K562 (cell line): ENCODE results near the gene UBXN6. TPM values are rescaled to one million over a fixed set of nuclear protein-coding genes. Genes with fewer than 3 reads are reported as not detected.

Experiments used
- ATAC-seq: fragments of 200-7000 bp; cut with Tn5 transposase; 3 replicates; pipeline ENCODE4 v1.9.1; 2020; ENCODE audit warnings: moderate library complexity
- BruUV-seq: library from RNA; stranded (reverse); fragments of 400-500 nt; replicated peaks from 2 replicates; lab custom pipeline; 2021; lab: Mats Ljungman, UMichigan
- CTCF ChIA-PET: fragments of 300-600 bp; formaldehyde crosslinking; extraction: SDS; loops from one replicate; lab custom pipeline; 2021; ENCODE audit warnings: low intra/inter-chr PET ratio; lab: Yijun Ruan, JAX
- POLR2A ChIA-PET: fragments of 300-600, 350-650 bp; sonication (Branson Sonifier 250); formaldehyde crosslinking; extraction: SDS; loops from one replicate; lab custom pipeline; 2021; ENCODE audit warnings: antibody characterized with exemption, inconsistent platforms; lab: Yijun Ruan, JAX
- DNase-seq, 4 experiments: peaks; one replicate each; pipeline versions ENCODE4 v3.0.0 to v3.0.0-alpha.2; 2011 to 2018; ENCODE audit warnings: low spot score in 3 of 4, mixed read lengths in 3 of 4; ENCODE audit errors: extremely low read depth in 1 of 4
- FAIRE-seq: peaks from 2 replicates; lab custom pipeline; 2011; peaks lifted over from hg19 to GRCh38; lab: Jason Lieb, UNC
- H2AFZ ChIP-seq: 2 replicates; pipeline ENCODE4 v1.6.0; 2011; ENCODE audit warnings: low read depth, low read length, control low read depth, inconsistent platforms
- H3K27ac ChIP-seq: fragments of 200-600 bp; 3 replicates; pipeline ENCODE4 v1.8.0; 2011; ENCODE audit warnings: low read depth, mild to moderate bottlenecking, control low read depth, inconsistent platforms, low read length, moderate library complexity, mixed read lengths; ENCODE audit errors: extremely low read depth
- H3K27me3 ChIP-seq, 2 experiments: fragments of 300-600 bp in 1 of 2; 2 replicates in 1 of 2; 3 replicates in 1 of 2; pipeline versions ENCODE4 v1.6.0 to v1.8.0; 2011; ENCODE audit warnings: inconsistent platforms in 2 of 2, low read length in 2 of 2, mild to moderate bottlenecking in 1 of 2, mixed read lengths in 1 of 2, moderate library complexity in 1 of 2; ENCODE audit not compliant: control insufficient read depth in 2 of 2, insufficient read depth in 2 of 2
- H3K36me3 ChIP-seq: fragments of 300-600 bp; 3 replicates; pipeline ENCODE4 v1.8.0; 2011; ENCODE audit warnings: mild to moderate bottlenecking, low read length, inconsistent platforms; ENCODE audit not compliant: control insufficient read depth, insufficient read depth
- H3K4me1 ChIP-seq, 2 experiments: fragments of 200-600 bp in 1 of 2; replicated peaks in 1 of 2; 2 replicates in 1 of 2; 3 replicates in 1 of 2; pipeline versions ENCODE4 v1.5.1 to v1.8.0; 2011; ENCODE audit warnings: inconsistent platforms in 2 of 2, low read length in 2 of 2, mild to moderate bottlenecking in 1 of 2, mixed read lengths in 1 of 2, moderate library complexity in 1 of 2; ENCODE audit not compliant: control insufficient read depth in 2 of 2, insufficient read depth in 2 of 2
- H3K4me2 ChIP-seq: 2 replicates; pipeline ENCODE4 v1.6.1; 2011; ENCODE audit warnings: low read length, control low read depth, inconsistent platforms, mixed read lengths; ENCODE audit not compliant: insufficient read depth
- H3K4me3 ChIP-seq: fragments of 200-600 bp; sonication (generic), shearing (Covaris generic); 2 replicates; pipeline ENCODE4 v1.5.1; 2016; ENCODE audit warnings: control low read depth, inconsistent platforms
- H3K79me2 ChIP-seq: fragments of 200-600 bp; 3 replicates; pipeline ENCODE4 v1.8.0; 2011; ENCODE audit warnings: low read length, inconsistent platforms; ENCODE audit not compliant: control insufficient read depth, insufficient read depth
- H3K9ac ChIP-seq, 2 experiments: 2 replicates each; pipeline versions ENCODE4 v1.6.0 to v1.6.1; 2011; ENCODE audit warnings: low read depth in 2 of 2, low read length in 2 of 2, control low read depth in 1 of 2, inconsistent platforms in 1 of 2, mild to moderate bottlenecking in 1 of 2, mixed read lengths in 1 of 2; ENCODE audit not compliant: insufficient read depth in 1 of 2
- H3K9me1 ChIP-seq: one replicate; pipeline ENCODE4 v1.6.0; 2011; ENCODE audit warnings: inconsistent platforms, mild to moderate bottlenecking, low read length, moderate library complexity; ENCODE audit not compliant: control insufficient read depth, insufficient read depth
- H3K9me3 ChIP-seq: replicated peaks from 2 replicates; pipeline ENCODE4 v1.5.1; 2011; ENCODE audit warnings: low read depth, low read length, inconsistent platforms; ENCODE audit not compliant: control insufficient read depth, insufficient read depth
- H4K20me1 ChIP-seq: replicated peaks from 2 replicates; pipeline ENCODE4 v1.6.1; 2011; ENCODE audit warnings: low read length, inconsistent platforms, mixed read lengths; ENCODE audit not compliant: control insufficient read depth, insufficient read depth
- RBFOX2 ChIP-seq: fragments of 200-400 bp; formaldehyde crosslinking; IDR thresholded peaks from 2 replicates; pipeline ENCODE4 v1.6.1; 2017; ENCODE audit warnings: low read depth, mild to moderate bottlenecking, low read length, moderate library complexity
- SMAD4 ChIP-seq: fragments of 250-450 bp; sonication (Bioruptor Pico); conservative IDR thresholded peaks from 2 replicates; pipeline ENCODE4 v1.8.0; 2021; ENCODE audit warnings: inconsistent platforms, mild to moderate bottlenecking, moderate library complexity
- ZBTB7A ChIP-seq: IDR thresholded peaks from 2 replicates; pipeline ENCODE4 v1.6.1; 2011; ENCODE audit warnings: low read depth, mild to moderate bottlenecking, low read length, moderate library complexity, borderline replicate concordance; ENCODE audit not compliant: control insufficient read depth
- ZFX ChIP-seq: sonication (generic); formaldehyde crosslinking; IDR thresholded peaks from 2 replicates; pipeline ENCODE4 v1.8.0; 2022; ENCODE audit warnings: mild to moderate bottlenecking, missing genetic modification reagents, moderate library complexity
- WGBS: fragments of 100-300 bp; shearing (Covaris generic); methylation state at CpG from one replicate; pipeline ENCODE4 v1.1.6; 2016; ENCODE audit warnings: low coverage, mixed read lengths; ENCODE audit not compliant: insufficient coverage; ENCODE audit errors: missing lambda C conversion rate; 5-methylcytosine and 5-hydroxymethylcytosine counted together
- in situ Hi-C: fragments of 300-500 bp; cut with MboI; formaldehyde crosslinking; loops from 4 replicates; pipeline ENCODE4 v1.15.0; 2018; ENCODE audit warnings: inconsistent platforms, mixed read lengths
- intact Hi-C: fragments of 100-400 bp; cut with micrococcal nuclease; formaldehyde crosslinking; loops from 2 replicates; pipeline ENCODE4 v1.14.2; 2022
- polyA plus RNA-seq, 8 experiments: library from polyadenylated mRNA; depleted of rRNA in 4 of 8; stranded (reverse) in 5 of 8; unstranded in 3 of 8; fragments of >200 nt; fragmentation: Nextera tagmentation in 2 of 8; fragmentation: Illumina TruSeq in 1 of 8; extraction: Ambion mirVana in 2 of 8; extraction: Trizol in 1 of 8; gene quantifications; 2 replicates each; pipeline versions ENCODE4 v1.2.1 to v1.2.3, GENCODE V29; 2011 to 2014; ENCODE audit warnings: inconsistent platforms in 1 of 8, missing spikeins in 1 of 8
- total RNA-seq, 7 experiments: library from RNA; depleted of rRNA in 6 of 7; stranded (reverse); fragments of >200 nt in 6 of 7; fragmentation: Illumina TruSeq in 2 of 7; extraction: Trizol in 2 of 7; gene quantifications; 2 replicates each; pipeline versions ENCODE4 v1.2.1 to v1.2.3, GENCODE V29; 2011 to 2021; ENCODE audit warnings: low replicate concordance in 1 of 7

UBXN6 gene
- total and polyA plus RNA-seq, 9 of the 15 experiments (the other 6 are each of a cell fraction or from before 2014, with no cell fraction given) = 0.48 to 90.2 (median 29.5) TPM

GRCh38 chr19:4473011-4473762 is 15.6 kb upstream of the UBXN6 start:
- in situ Hi-C loops = no loop called here
- Histone ChIP-seq H3K4me1 (peaks cover 3 to 32% of the 10 kb centered on the region in 2 experiments; a peak in 4 of 5 replicates), H3K9ac (peak overlapping the region; percentile 74 to 97), H3K9me3 (no peaks in the 10 kb centered on the region), H4K20me1 (peaks cover 4% of the 10 kb centered on the region; the same call in 1 of the 2 replicates), H3K4me2 (peak overlapping the region; percentile 70), H3K79me2 (peaks cover 24% of the 10 kb centered on the region), H3K27me3 (no peaks in the 10 kb centered on the region), H3K36me3 (peaks cover 23% of the 10 kb centered on the region; the same call in 2 of the 3 replicates), H2AFZ (no peak overlapping the region), H3K27ac (peak overlapping the region; percentile 74), H3K9me1 (no peaks in the 10 kb centered on the region), H3K4me3 (peak overlapping the region; percentile 94)
- FAIRE-seq (no peak), ATAC-seq (no peak), DNase-seq (no peak)
- no TSS peak for BruUV-seq
- ChIA-PET CTCF (no interaction called here), POLR2A (interaction anchor here (0.7 kb wide), 1 partner anchor 25 kb away, joined by 4 read pairs; no protein-coding TSS in a partner anchor)
- WGBS = 49% methylated on average over 9 of the region's 25 CpGs
- TF ChIP-seq ZBTB7A (no peak; the same call in 1 of the 2 replicates), ZFX (CRISPR knock-in tag) (0 out of 2 replicates have a peak, but pooled peaks have one; percentile 26), RBFOX2 (peak; percentile 45; the same call in 1 of the 2 replicates), SMAD4 (CRISPR knock-in tag) (no peak)
- intact Hi-C loops = no loop called here
